Inflammatory macrophage treated with lipopolysaccharide for 1 hour (primary cell): Measurements from ENCODE around the gene RNF213.
A peak's percentile ranks its signal among the peaks of the same experiment; 100 is the strongest.

Experiments
- DNase-seq, 2 donors: peaks; one replicate each; pipeline ENCODE4 v3.0.0-alpha.2; 2020 to 2022

The RNF213 gene

GRCh38 chr17:80353718-80354275 is 93.1 kb downstream of the RNF213 start:
- DNase-seq: no peak

DNA sequence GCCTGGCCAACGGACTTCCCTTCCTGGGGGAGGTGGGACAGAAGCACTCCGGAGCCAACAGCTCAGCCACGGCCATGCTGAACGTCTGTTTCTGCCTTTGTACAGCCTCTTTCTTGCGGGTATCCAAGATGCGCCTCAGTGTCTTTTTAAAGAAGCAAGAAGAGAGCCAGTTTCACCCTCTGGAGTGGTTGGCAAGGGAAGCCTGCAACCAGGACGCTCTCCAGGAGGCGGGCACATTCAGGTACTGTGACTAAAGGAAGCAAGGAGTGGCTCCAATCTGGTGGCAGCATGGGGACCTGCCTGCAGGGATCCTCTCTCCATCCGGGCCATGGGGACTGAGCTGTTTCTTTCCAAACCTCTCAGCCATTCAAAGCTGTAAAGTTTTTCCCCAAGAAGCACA is 93.7 kb downstream of the RNF213 start:
- DNase-seq: no peak

DNA sequence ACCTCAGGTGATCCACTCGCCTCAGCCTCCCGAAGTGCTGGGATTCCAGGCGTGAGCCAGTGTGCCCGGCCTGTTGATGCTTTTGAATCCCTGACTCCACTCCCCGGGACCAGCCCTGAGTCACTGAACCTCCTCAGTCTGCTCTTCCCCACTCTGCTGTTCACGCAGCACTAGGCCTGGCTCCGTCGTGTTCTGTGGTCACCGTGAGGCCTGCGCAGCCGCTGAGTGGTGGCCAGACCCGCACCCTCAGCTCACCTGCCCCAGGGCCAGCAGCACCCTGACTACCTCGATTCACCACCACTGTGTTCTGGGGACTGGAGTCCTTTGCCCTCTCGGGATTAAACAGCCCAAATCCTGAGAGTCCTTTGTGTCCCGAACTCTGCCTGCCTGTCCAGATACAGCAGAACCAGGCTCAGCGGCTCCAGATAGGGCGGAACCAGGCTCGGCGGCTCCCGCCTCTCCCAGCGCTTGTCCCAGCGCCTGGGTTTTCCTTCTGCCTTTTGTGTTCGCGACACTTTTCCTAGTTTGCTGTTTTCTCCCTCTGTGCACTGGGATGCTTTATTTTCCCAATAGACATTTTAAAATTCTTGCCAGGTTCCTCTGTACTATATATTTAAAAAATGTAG is 95.7 kb downstream of the RNF213 start:
- no peak for DNase-seq

- no peak for DNase-seq
Observed at GRCh38 chr17:80358131-80358530, 97.5 kb downstream of the RNF213 start.

GRCh38 chr17:80358861-80359260 is 98.2 kb downstream of the RNF213 start:
- DNase-seq: no peak

- no peak for DNase-seq
Observed at GRCh38 chr17:80359422-80360110, 98.9 kb downstream of the RNF213 start.

GRCh38 chr17:80360396-80360795 is 99.7 kb downstream of the RNF213 start:
- DNase-seq: no peak

- peak in 1 of 2 donors; percentile 4 for DNase-seq
Observed at GRCh38 chr17:80361495-80362220, 101.0 kb downstream of the RNF213 start.

GRCh38 chr17:80362428-80363119 is 101.9 kb downstream of the RNF213 start:
- DNase-seq: no peak

DNA sequence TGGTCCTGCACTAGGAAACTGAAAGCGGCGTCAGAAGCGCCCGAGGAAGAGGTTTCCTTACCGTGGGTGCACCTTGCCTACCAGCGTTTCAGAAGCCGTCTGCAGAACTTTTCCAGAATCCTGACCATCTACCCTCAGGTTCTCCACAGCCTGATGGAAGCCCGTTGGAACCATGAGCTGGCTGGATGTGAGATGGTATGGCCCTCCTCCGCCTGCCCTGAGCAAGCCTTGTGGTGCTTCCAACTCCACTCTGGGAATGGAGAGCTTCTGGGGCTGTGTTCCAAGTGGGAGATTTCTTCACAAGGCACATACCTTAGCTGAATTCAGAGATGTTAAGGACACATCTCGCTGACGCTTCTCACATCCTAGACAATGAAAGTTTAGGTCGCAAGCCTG is 102.5 kb downstream of the RNF213 start:
- DNase-seq: no peak

- no peak for DNase-seq
Observed at GRCh38 chr17:80363518-80364090, 103.0 kb downstream of the RNF213 start.

DNA sequence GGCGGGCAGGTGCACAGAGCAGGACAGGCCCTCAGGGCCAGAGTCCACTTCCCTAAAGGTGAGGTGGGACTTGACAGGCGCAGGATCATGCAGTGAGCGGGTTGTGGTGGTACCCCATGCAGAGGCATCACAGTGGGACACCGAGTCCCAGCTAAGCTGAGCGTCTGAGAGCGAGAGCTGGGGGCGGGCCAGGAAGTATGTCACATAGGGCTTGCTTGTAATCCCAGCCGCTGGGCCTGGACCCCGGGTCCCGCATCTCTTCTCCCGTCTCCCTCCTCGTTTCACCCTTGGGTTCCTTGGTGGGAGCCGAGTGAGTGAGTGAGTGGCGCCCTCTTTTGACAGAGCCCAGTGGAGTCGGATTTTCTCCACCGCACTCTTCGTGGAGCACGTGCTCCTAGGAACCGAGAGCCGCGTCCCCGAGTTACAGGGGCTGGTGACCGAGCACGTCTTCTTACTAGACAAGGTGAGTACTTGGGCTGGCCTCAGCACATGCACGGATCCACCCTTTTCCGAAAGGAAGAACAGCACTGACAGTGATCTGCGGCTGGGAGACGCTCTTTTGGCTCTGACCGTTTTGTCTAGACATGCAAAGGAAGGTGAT is 103.5 kb downstream of the RNF213 start:
- peak in 1 of 2 donors; percentile 2 for DNase-seq

DNA sequence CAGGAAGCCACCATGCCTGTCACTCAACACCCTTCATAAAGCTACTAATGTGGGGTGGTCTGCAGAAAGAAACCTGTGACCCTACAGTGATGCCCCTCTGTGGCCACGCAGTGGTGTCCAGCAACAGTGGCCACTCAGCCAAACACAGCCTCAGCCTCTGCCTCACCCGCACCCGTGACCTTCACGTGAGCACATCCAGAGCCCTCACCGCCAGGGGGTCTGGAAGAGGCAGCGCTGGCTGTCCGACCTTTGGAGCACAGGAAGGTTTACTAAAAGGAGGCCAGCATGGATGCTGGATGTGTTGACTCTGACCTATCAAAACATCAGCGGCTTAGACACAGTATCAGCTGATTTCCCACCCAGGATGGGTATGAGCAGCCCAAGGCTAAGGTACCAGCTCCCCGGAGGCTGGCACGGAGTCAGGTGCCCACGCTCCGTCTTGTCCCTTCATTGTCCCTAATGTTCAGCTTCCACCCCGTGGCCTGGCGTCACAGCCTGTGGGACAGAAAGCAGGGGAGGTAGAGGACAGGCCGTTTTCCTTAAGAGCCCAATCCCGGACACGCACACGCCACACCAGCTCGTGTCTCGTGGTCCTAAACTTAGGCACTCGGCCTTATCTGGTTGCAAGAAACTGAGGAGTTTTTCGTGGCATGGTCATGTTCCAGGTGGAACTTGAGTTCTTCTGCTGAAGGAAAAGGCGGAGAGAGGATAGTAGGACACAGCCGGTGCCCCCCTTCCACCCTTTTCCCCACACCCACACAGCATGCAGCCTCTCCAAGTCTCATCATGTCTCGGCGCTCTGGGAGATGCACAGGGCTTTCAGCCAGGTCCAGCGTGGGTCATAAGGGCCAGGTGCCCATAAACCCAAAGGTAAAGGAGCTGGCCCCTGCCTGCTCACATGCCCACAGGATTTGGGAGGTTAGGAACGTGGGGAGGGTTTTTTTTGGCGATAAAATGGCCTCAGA is 104.6 kb downstream of the RNF213 start:
- DNase-seq: no peak

DNA sequence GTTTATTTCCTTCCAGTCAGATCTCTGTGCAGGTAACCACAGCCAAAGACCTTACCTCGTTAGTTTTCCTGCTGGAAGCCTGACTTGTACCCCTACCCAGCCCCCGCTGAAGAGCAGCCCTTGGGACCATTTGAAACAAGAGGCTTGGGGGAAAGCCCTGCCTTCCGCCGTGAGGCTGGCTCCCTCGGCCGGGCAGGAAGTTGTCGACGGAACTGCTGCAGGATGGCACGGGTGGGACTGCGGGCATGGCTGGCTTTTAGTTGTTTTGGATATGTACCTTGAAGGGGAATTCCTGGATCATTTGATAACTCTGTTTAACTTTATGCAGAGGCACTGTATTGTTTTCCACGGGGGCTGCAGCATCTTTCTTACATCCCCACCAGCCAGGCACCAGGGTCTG is 105.3 kb downstream of the RNF213 start:
- no peak for DNase-seq

- DNase-seq: no peak
Observed at GRCh38 chr17:80367503-80367902, 106.9 kb downstream of the RNF213 start.

DNA sequence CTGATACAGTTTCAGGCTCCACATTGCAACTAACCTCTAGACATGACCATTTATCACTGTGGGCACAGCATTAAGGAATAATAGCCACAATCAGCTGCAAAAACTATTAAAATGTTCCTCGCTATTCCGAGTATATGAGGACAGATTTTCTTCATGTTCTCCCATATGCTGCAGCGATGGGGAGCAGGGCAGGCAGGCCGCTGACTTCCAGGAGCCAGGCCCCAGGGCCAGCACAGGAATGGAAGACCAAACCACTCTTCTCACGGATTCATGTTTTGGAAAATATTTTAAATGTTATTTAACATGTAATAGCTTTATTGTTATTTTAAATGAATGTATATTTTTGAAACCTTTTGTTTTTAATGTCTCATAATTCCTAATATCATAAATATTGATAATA is 110.5 kb downstream of the RNF213 start:
- no peak for DNase-seq

- no peak for DNase-seq
Observed at GRCh38 chr17:80372456-80372855, 111.8 kb downstream of the RNF213 start.

- no peak for DNase-seq
Observed at GRCh38 chr17:80372922-80373570, 112.4 kb downstream of the RNF213 start.

DNA sequence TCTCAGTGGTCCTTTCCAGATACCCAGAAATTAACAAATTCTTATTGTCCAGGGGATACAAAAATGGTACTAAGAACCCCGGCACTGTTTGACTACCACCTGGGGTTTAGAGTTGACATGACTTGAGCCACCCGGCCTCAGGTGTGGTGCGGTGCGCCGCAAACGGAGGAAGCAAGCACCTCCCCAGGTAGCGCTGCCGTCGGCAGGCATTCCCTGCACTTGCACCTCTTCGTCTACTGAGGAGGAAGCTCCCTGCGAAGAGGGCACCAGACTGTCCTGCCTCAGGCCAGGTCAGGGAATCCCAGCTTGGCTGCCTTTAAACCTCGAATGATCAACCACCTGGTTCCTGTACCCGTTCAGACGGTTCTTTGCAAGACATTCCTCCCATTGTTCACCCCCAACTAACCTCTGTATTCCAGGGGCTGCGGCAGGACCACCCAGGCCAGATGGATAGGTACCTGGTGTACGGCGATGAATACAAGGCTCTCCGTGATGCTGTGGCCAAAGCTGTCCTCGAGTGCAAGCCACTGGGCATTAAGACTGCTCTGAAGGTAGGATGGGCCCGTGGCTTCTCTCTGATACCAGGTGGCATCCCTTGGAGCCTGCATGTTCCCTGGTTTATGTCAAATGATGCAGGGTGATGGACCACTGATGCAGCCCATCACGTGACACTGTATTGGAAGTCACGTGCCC is 113.5 kb downstream of the RNF213 start:
- no peak for DNase-seq
